Measurements from ENCODE around the gene EVX1. TPM values are rescaled to one million over a fixed set of nuclear protein-coding genes. Genes with fewer than 3 reads are reported as not detected.
A peak's percentile ranks its signal among the peaks of the same experiment; 100 is the strongest.

EVX1 gene
- total and polyA plus RNA-seq, 2 of the 8 experiments (the other 6 are each of a cell fraction or from before 2014, with no cell fraction given): not detected

GRCh38 chr7:27214239-27214950 is 28.2 kb upstream of the EVX1 start:
- H3K4ac ChIP-seq (replicated peaks; ENCODE audit: insufficient read length, low read depth, low read length): no peak overlapping the region
- no peak overlapping the region for H2BK15ac ChIP-seq (ENCODE audit: low read length)
- no peak overlapping the region for H4K5ac ChIP-seq (ENCODE audit: insufficient read length, low read depth, low read length)
- no peak overlapping the region for H2BK5ac ChIP-seq (ENCODE audit: low read depth, low read length)
- no peak overlapping the region for H3K27ac ChIP-seq (ENCODE audit: low read depth, low read length)
- H3K14ac ChIP-seq (ENCODE audit: insufficient read length): no peak overlapping the region
- H4K91ac ChIP-seq (replicated peaks; ENCODE audit: insufficient read length, low read length): no peak overlapping the region
- no peaks in the 10 kb centered on the region for H3K9me3 ChIP-seq (ENCODE audit: insufficient read depth in 2 of 2, low read depth in 1 of 2, low read length in 1 of 2)
- H3K23me2 ChIP-seq (ENCODE audit: low read depth, low read length): no peaks in the 10 kb centered on the region; the same call in 1 of the 2 replicates
- DNase-seq (ENCODE audit: low read depth in 1 of 2, low spot score in 2 of 2): no peak
- POLR2A ChIA-PET (ENCODE audit: partially characterized antibody): no interaction called here
- no peak overlapping the region for H2AK5ac ChIP-seq (ENCODE audit: low read depth, low read length)
- H4K8ac ChIP-seq (ENCODE audit: extremely low read depth, insufficient read depth, low read length): no peak overlapping the region
- H3K56ac ChIP-seq (replicated peaks; ENCODE audit: insufficient read length, low read depth, low read length): no peak overlapping the region
- H3K4me3 ChIP-seq (ENCODE audit: extremely low read depth in 1 of 4, insufficient read depth in 2 of 4, low read depth in 3 of 4, low read length in 4 of 4): peak overlapping the region in 1 of 4 experiments; percentile 38; a peak in 1 of 8 replicates
- WGBS, 2 experiments (ENCODE audit: extremely low coverage in 1 of 2, insufficient coverage in 1 of 2, insufficient read length in 1 of 2, insufficient replicate concordance in 2 of 2, low coverage in 1 of 2, low lambda C conversion rate in 2 of 2, missing lambda C conversion rate in 1 of 2): 6% methylated on average over 8 of the region's 8 CpGs; no CpG with 5 or more reads in 1 of the 2 experiments
- peaks cover 0 to 4% (median 0%) of the 10 kb centered on the region in 4 experiments; a peak in 1 of 8 replicates for H3K36me3 ChIP-seq (ENCODE audit: control insufficient read depth in 2 of 4, insufficient read depth in 4 of 4, low read length in 3 of 4)
- peak; percentile 5 for TF ChIP-seq NANOG (IDR thresholded peaks at IDR 0.05; ENCODE audit: insufficient read depth, low read depth, low read length, poor library complexity, severe bottlenecking)
- TF ChIP-seq TBP (IDR thresholded peaks at IDR 0.05; ENCODE audit: low read depth, low read length): no peak
- no peak for TF ChIP-seq E2F6 (IDR thresholded peaks at IDR 0.05)
- no peak for TF ChIP-seq ATF2 (IDR thresholded peaks at IDR 0.05; ENCODE audit: low read length)
- peak; percentile 50 for TF ChIP-seq RNF2 (IDR thresholded peaks at IDR 0.05; ENCODE audit: borderline replicate concordance, low read depth, low read length, missing control alignments, poor library complexity, severe bottlenecking)
- TF ChIP-seq TEAD4 (IDR thresholded peaks at IDR 0.05; ENCODE audit: low read depth, low read length): 0 out of 2 replicates have a peak, but pooled peaks have one; percentile 13
- FAIRE-seq: peak; percentile 28
- 0 out of 2 replicates have a peak overlapping the region, but pooled peaks have one; percentile 17 for H2BK12ac ChIP-seq (ENCODE audit: low read depth, low read length)
- peaks cover 8 to 17% (median 12%) of the 10 kb centered on the region in 4 experiments for H3K4me1 ChIP-seq (replicated peaks in 1 of 4; ENCODE audit: control insufficient read depth in 3 of 4, insufficient read depth in 4 of 4, low read length in 3 of 4)
- peaks cover 85 to 96% (median 93%) of the 10 kb centered on the region in 4 experiments for H3K27me3 ChIP-seq (replicated peaks in 1 of 4; ENCODE audit: control insufficient read depth in 3 of 4, extremely low read depth in 1 of 4, insufficient read depth in 3 of 4, low read length in 3 of 4)
- no peak overlapping the region for H3K23ac ChIP-seq (ENCODE audit: insufficient read length)
- peaks cover 9 to 22% of the 10 kb centered on the region in 2 experiments for H4K20me1 ChIP-seq (replicated peaks in 1 of 2; ENCODE audit: control insufficient read depth in 1 of 2, insufficient read depth in 2 of 2, low read length in 2 of 2)
- H3K79me2 ChIP-seq (ENCODE audit: control insufficient read depth in 1 of 2, insufficient read depth in 2 of 2, low read length in 2 of 2): no peaks in the 10 kb centered on the region
- no peak overlapping the region for H2AFZ ChIP-seq (ENCODE audit: low read length)
- CTCF ChIA-PET (ENCODE audit: partially characterized antibody): interaction anchor here (0.9 to 1.9 kb wide), 2 partner anchors 19 to 28 kb away, joined by 3 to 10 read pairs; no protein-coding TSS in a partner anchor
- H3K9ac ChIP-seq (replicated peaks in 1 of 4; ENCODE audit: extremely low read depth in 1 of 4, low read depth in 3 of 4, low read length in 3 of 4): no peak overlapping the region
- H3K79me1 ChIP-seq (ENCODE audit: low read depth, low read length): no peaks in the 10 kb centered on the region
- H2BK20ac ChIP-seq (ENCODE audit: low read length): no peak overlapping the region
- H2BK120ac ChIP-seq (replicated peaks; ENCODE audit: low read depth, low read length): no peak overlapping the region
- H3K18ac ChIP-seq (ENCODE audit: extremely low read depth, low read length): no peak overlapping the region
- H3K4me2 ChIP-seq (ENCODE audit: insufficient read depth in 1 of 2, low read depth in 2 of 2, low read length in 2 of 2): peak overlapping the region; percentile 47 to 52; a peak in 3 of 4 replicates

Data from H1 (cell line).